ENCODE measurements around the gene BAD.

BAD gene

GRCh38 chr11:64226507-64227051 lies 57.9 kb downstream of the BAD start:
- no peak for TF ChIP-seq CTCF (IDR thresholded peaks at IDR 0.05; ENCODE audit: low read depth, low read length)
- DNase-seq (ENCODE audit: extremely low read depth, low read depth) = no peak

- TF ChIP-seq CTCF (IDR thresholded peaks at IDR 0.05; ENCODE audit: low read depth, low read length) = peak; percentile 32
- DNase-seq (ENCODE audit: extremely low read depth, low read depth) = no peak
These were observed 58.6 kb downstream of the BAD start, which contains the start of the genes NUDT22 and TRPT1 for GRCh38 chr11:64225608-64226506. Gene NUDT22 (plus strand): TSS chr11:64226274. CDS start chr11:64226653, 379 bp downstream. Gene TRPT1 (minus strand): TSS chr11:64226186. CDS start chr11:64225860, 326 bp downstream.

- no peak for DNase-seq (ENCODE audit: extremely low read depth, low read depth)
- no peak for TF ChIP-seq CTCF (IDR thresholded peaks at IDR 0.05; ENCODE audit: low read depth, low read length)
These were observed 59.4 kb downstream of the BAD start for GRCh38 chr11:64224891-64225607.

- DNase-seq (ENCODE audit: extremely low read depth, low read depth) = no peak
- TF ChIP-seq CTCF (IDR thresholded peaks at IDR 0.05; ENCODE audit: low read depth, low read length) = no peak
These were observed 60.1 kb downstream of the BAD start for GRCh38 chr11:64224151-64224890.

- no peak for TF ChIP-seq CTCF (IDR thresholded peaks at IDR 0.05; ENCODE audit: low read depth, low read length)
- DNase-seq (ENCODE audit: extremely low read depth, low read depth) = no peak
These were observed 61.3 kb downstream of the BAD start for GRCh38 chr11:64223001-64223651.

- no peak for TF ChIP-seq CTCF (IDR thresholded peaks at IDR 0.05; ENCODE audit: low read depth, low read length)
- no peak for DNase-seq (ENCODE audit: extremely low read depth, low read depth)
These were observed 61.8 kb downstream of the BAD start for GRCh38 chr11:64222651-64223000.
